ENCODE results near the gene CEMIP. TPM values are rescaled to one million over a fixed set of nuclear protein-coding genes. Genes with fewer than 3 reads are reported as not detected.

CEMIP gene
- total RNA-seq, 2 experiments from 2014 or later, result not detected

GRCh38 chr15:80906159-80906766 is 127.1 kb downstream of the CEMIP start:
- CTCF ChIA-PET (ENCODE audit: unreplicated experiment), result no interaction called here
- BruUV-seq (replicated peaks), result no TSS peak
- intact Hi-C loops (cut with micrococcal nuclease; ENCODE audit: unreplicated experiment), result no loop called here

GRCh38 chr15:80911821-80912220 is 132.7 kb downstream of the CEMIP start:
- no peaks in the 10 kb centered on the region for H3K9me2 ChIP-seq (ENCODE audit: insufficient read depth, low read length)
- H3K4me3 ChIP-seq (ENCODE audit: low read depth, low read length, poor library complexity, severe bottlenecking), result no peak overlapping the region
- no peaks in the 10 kb centered on the region for H3K9me3 ChIP-seq (ENCODE audit: low read length)
- intact Hi-C loops (cut with micrococcal nuclease; ENCODE audit: unreplicated experiment), result no loop called here
- H3K79me2 ChIP-seq (ENCODE audit: insufficient read depth, low read depth, low read length), result no peaks in the 10 kb centered on the region
- H2AFZ ChIP-seq (ENCODE audit: low read length), result no peak overlapping the region
- no peak for TF ChIP-seq EZH2phosphoT487 (IDR thresholded peaks at IDR 0.05; ENCODE audit: borderline replicate concordance, low read depth, low read length)
- TF ChIP-seq CTCF (conservative IDR thresholded peaks at IDR 0.05; ENCODE audit: low read length), result no peak
- BruUV-seq (replicated peaks), result no TSS peak
- no peaks in the 10 kb centered on the region for H3K36me3 ChIP-seq (ENCODE audit: insufficient read depth, low read length)
- no peak overlapping the region for H3K4me2 ChIP-seq (ENCODE audit: low read length)
- DNase-seq (ENCODE audit: low spot score), result no peak
- CTCF ChIA-PET (ENCODE audit: unreplicated experiment), result no interaction called here
- POLR2A ChIA-PET, result interaction anchor here (0.6 kb wide), 1 partner anchor 95 kb away, joined by 3 read pairs; no protein-coding TSS in a partner anchor
- no peaks in the 10 kb centered on the region for H4K20me1 ChIP-seq (ENCODE audit: insufficient read depth, low read length)
- H3K4me1 ChIP-seq (ENCODE audit: insufficient read depth, low read length, poor library complexity, severe bottlenecking), result no peaks in the 10 kb centered on the region
- no peak overlapping the region for H3K27ac ChIP-seq (ENCODE audit: low read depth, low read length, poor library complexity, severe bottlenecking)

More at GRCh38 chr15:80906159-80906766, 127.1 kb downstream of the CEMIP start:
- H3K36me3 ChIP-seq (ENCODE audit: insufficient read depth, low read length), result no peaks in the 10 kb centered on the region
- H3K27ac ChIP-seq (ENCODE audit: low read depth, low read length, poor library complexity, severe bottlenecking), result no peak overlapping the region
- H3K4me3 ChIP-seq (ENCODE audit: low read depth, low read length, poor library complexity, severe bottlenecking), result no peak overlapping the region
- no peaks in the 10 kb centered on the region for H3K79me2 ChIP-seq (ENCODE audit: insufficient read depth, low read depth, low read length)
- no peak overlapping the region for H3K4me2 ChIP-seq (ENCODE audit: low read length)
- no peaks in the 10 kb centered on the region for H3K4me1 ChIP-seq (ENCODE audit: insufficient read depth, low read length, poor library complexity, severe bottlenecking)
- no peak overlapping the region for H2AFZ ChIP-seq (ENCODE audit: low read length)
- H3K9me2 ChIP-seq (ENCODE audit: insufficient read depth, low read length), result no peaks in the 10 kb centered on the region
- POLR2A ChIA-PET, result no interaction called here
- DNase-seq (ENCODE audit: low spot score), result no peak
- no peak for TF ChIP-seq CTCF (conservative IDR thresholded peaks at IDR 0.05; ENCODE audit: low read length)
- no peak for TF ChIP-seq EZH2phosphoT487 (IDR thresholded peaks at IDR 0.05; ENCODE audit: borderline replicate concordance, low read depth, low read length)
- no peaks in the 10 kb centered on the region for H3K9me3 ChIP-seq (ENCODE audit: low read length)
- H4K20me1 ChIP-seq (ENCODE audit: insufficient read depth, low read length), result no peaks in the 10 kb centered on the region

GRCh38 chr15:80912673-80913072 is 133.5 kb downstream of the CEMIP start:
- Histone ChIP-seq H3K9me3 (ENCODE audit: low read length) (no peaks in the 10 kb centered on the region), H3K4me1 (ENCODE audit: insufficient read depth, low read length, poor library complexity, severe bottlenecking) (no peaks in the 10 kb centered on the region), H3K27ac (ENCODE audit: low read depth, low read length, poor library complexity, severe bottlenecking) (no peak overlapping the region), H4K20me1 (ENCODE audit: insufficient read depth, low read length) (no peaks in the 10 kb centered on the region), H2AFZ (ENCODE audit: low read length) (no peak overlapping the region), H3K4me3 (ENCODE audit: low read depth, low read length, poor library complexity, severe bottlenecking) (no peak overlapping the region), H3K9me2 (ENCODE audit: insufficient read depth, low read length) (no peaks in the 10 kb centered on the region), H3K36me3 (ENCODE audit: insufficient read depth, low read length) (no peaks in the 10 kb centered on the region), H3K79me2 (ENCODE audit: insufficient read depth, low read depth, low read length) (no peaks in the 10 kb centered on the region), H3K4me2 (ENCODE audit: low read length) (no peak overlapping the region)
- CTCF ChIA-PET (ENCODE audit: unreplicated experiment), result no interaction called here
- TF ChIP-seq CTCF (conservative IDR thresholded peaks at IDR 0.05; ENCODE audit: low read length), result no peak
- no peak for TF ChIP-seq EZH2phosphoT487 (IDR thresholded peaks at IDR 0.05; ENCODE audit: borderline replicate concordance, low read depth, low read length)
- intact Hi-C loops (cut with micrococcal nuclease; ENCODE audit: unreplicated experiment), result no loop called here
- no peak for DNase-seq (ENCODE audit: low spot score)
- no TSS peak for BruUV-seq (replicated peaks)
- POLR2A ChIA-PET, result no interaction called here

Measured in OCI-LY7 (cell line).